Breast epithelium (tissue), 4 donors: ENCODE data around the gene CRYGS. TPM values are rescaled to one million over a fixed set of nuclear protein-coding genes. Genes with fewer than 3 reads are reported as not detected.
"Not testable (repeated sequence)": the region's sequence is repeated elsewhere in the genome, so short reads cannot be mapped to it uniquely, and the experiment has no call there.

ENCODE experiments used
- DNase-seq, 2 donors: peaks; one replicate each; pipeline ENCODE4 v3.0.0-alpha.2; 2019; ENCODE audit warnings: low spot score in 2 of 2
- H3K27ac ChIP-seq, 2 donors: fragments of 200-600 bp; sonication (generic) in 1 of 2; one replicate each; pipeline ENCODE4 v1.5.1; 2016 to 2019; ENCODE audit warnings: mild to moderate bottlenecking in 1 of 2
- H3K27me3 ChIP-seq, 2 donors: fragments of 200-600 bp; sonication (generic) in 1 of 2; one replicate each; pipeline versions ENCODE4 v1.5.1 to v1.6.0; 2017 to 2019; ENCODE audit warnings: control low read depth in 1 of 2, mild to moderate bottlenecking in 1 of 2
- H3K36me3 ChIP-seq: fragments of 200-600 bp; one replicate; pipeline ENCODE4 v1.5.1; 2019
- H3K4me1 ChIP-seq, 2 donors: fragments of 200-600 bp; sonication (generic); one replicate each; pipeline ENCODE4 v1.5.1; 2016 to 2019; ENCODE audit warnings: control low read depth in 1 of 2
- H3K4me3 ChIP-seq, 3 donors: fragments of 200-600 bp; sonication (generic); 1 replicate in 2 of 3; 2 replicates in 1 of 3; pipeline ENCODE4 v1.5.1; 2016 to 2019; ENCODE audit warnings: mild to moderate bottlenecking in 3 of 3, moderate library complexity in 2 of 3
- H3K9me3 ChIP-seq, 2 donors: fragments of 200-600 bp; sonication (generic) in 1 of 2; one replicate each; pipeline ENCODE4 v1.5.1; 2016 to 2019; ENCODE audit warnings: control low read depth in 1 of 2
- CTCF ChIP-seq, 3 donors: fragments of 450-650 bp; IDR thresholded peaks; one replicate each; pipeline ENCODE4 v1.5.1; 2016 to 2017; ENCODE audit warnings: antibody characterized with exemption in 3 of 3, mild to moderate bottlenecking in 3 of 3, moderate library complexity in 3 of 3
- POLR2A ChIP-seq: fragments of 450-650 bp; IDR thresholded peaks from one replicate; pipeline ENCODE4 v1.6.1; 2016; ENCODE audit warnings: antibody characterized with exemption, mild to moderate bottlenecking, moderate library complexity
- POLR2AphosphoS5 ChIP-seq, 3 donors: sonication (generic); formaldehyde crosslinking; IDR thresholded peaks; one replicate each; pipeline ENCODE4 v1.6.1; 2017; ENCODE audit warnings: antibody characterized with exemption in 3 of 3
- intact Hi-C: fragments of 100-400 bp; cut with DNase I; formaldehyde crosslinking; loops from one replicate; pipeline ENCODE4 v1.15.1; 2023; ENCODE audit warnings: low total_unique reads
- total RNA-seq, 3 donors: library from RNA; depleted of rRNA; stranded (reverse); fragments of >200 nt; gene quantifications; one replicate each; pipeline ENCODE4 v1.1.0, GENCODE V29; 2016

CRYGS gene
- total RNA-seq, 3 donors from 2014 or later = 3.8 to 5.9 (median 4.2) TPM

GRCh38 chr3:186589856-186590579 lies 45.8 kb upstream of the CRYGS start:
- no peaks in the 10 kb centered on the region for H3K9me3 ChIP-seq
- H3K27ac ChIP-seq = no peak overlapping the region
- no peak for TF ChIP-seq POLR2AphosphoS5 (IDR thresholded peaks at IDR 0.05)
- no peaks in the 10 kb centered on the region for H3K4me1 ChIP-seq
- H3K27me3 ChIP-seq = no peaks in the 10 kb centered on the region
- H3K36me3 ChIP-seq = no peaks in the 10 kb centered on the region
- no peak for DNase-seq
- H3K4me3 ChIP-seq = no peak overlapping the region
- intact Hi-C loops = no loop called here

- no peak overlapping the region for H3K27ac ChIP-seq
- no peaks in the 10 kb centered on the region for H3K9me3 ChIP-seq
- no peaks in the 10 kb centered on the region for H3K36me3 ChIP-seq
- no peak for DNase-seq
- no peak overlapping the region for H3K4me3 ChIP-seq
- no peaks in the 10 kb centered on the region for H3K4me1 ChIP-seq
- TF ChIP-seq POLR2AphosphoS5 (IDR thresholded peaks at IDR 0.05) (no peak), POLR2A (no peak), CTCF (IDR thresholded peaks at IDR 0.05) (no peak)
- no peaks in the 10 kb centered on the region for H3K27me3 ChIP-seq
- intact Hi-C loops = no loop called here
Observed at GRCh38 chr3:186589121-186589520, 44.9 kb upstream of the CRYGS start.

- intact Hi-C loops = no loop called here
- TF ChIP-seq POLR2AphosphoS5 (IDR thresholded peaks at IDR 0.05) (no peak), POLR2A (no peak), CTCF (IDR thresholded peaks at IDR 0.05) (no peak)
Observed at GRCh38 chr3:186588632-186589031, 44.5 kb upstream of the CRYGS start.

GRCh38 chr3:186587183-186587582 lies 43.0 kb upstream of the CRYGS start:
- TF ChIP-seq POLR2AphosphoS5 (IDR thresholded peaks at IDR 0.05) = no peak
- TF ChIP-seq POLR2A = no peak
- TF ChIP-seq CTCF (IDR thresholded peaks at IDR 0.05) = no peak
- no peaks in the 10 kb centered on the region for H3K36me3 ChIP-seq
- no peaks in the 10 kb centered on the region for H3K9me3 ChIP-seq
- H3K27ac ChIP-seq = no peak overlapping the region
- DNase-seq = no peak
- H3K4me3 ChIP-seq = no peak overlapping the region
- H3K4me1 ChIP-seq = no peaks in the 10 kb centered on the region
- intact Hi-C loops = no loop called here
- no peaks in the 10 kb centered on the region for H3K27me3 ChIP-seq

More at GRCh38 chr3:186588632-186589031, 44.5 kb upstream of the CRYGS start:
- H3K27me3 ChIP-seq = no peaks in the 10 kb centered on the region
- no peaks in the 10 kb centered on the region for H3K4me1 ChIP-seq
- H3K9me3 ChIP-seq = no peaks in the 10 kb centered on the region
- no peak overlapping the region for H3K27ac ChIP-seq
- H3K4me3 ChIP-seq = no peak overlapping the region
- DNase-seq = no peak
- no peaks in the 10 kb centered on the region for H3K36me3 ChIP-seq

- DNase-seq, H3K27me3 ChIP-seq, H3K9me3 ChIP-seq, H3K27ac ChIP-seq, H3K4me3 ChIP-seq, intact Hi-C loops, H3K36me3 ChIP-seq, H3K4me1 ChIP-seq: not testable (repeated sequence)
Observed at GRCh38 chr3:186586245-186586644, 42.1 kb upstream of the CRYGS start.

GRCh38 chr3:186583831-186584230 lies 39.7 kb upstream of the CRYGS start:
- no peaks in the 10 kb centered on the region for H3K27me3 ChIP-seq
- intact Hi-C loops = no loop called here

More at GRCh38 chr3:186583831-186584230, 39.7 kb upstream of the CRYGS start:
- Histone ChIP-seq H3K4me1 (no peaks in the 10 kb centered on the region), H3K9me3 (no peaks in the 10 kb centered on the region), H3K27ac (no peak overlapping the region), H3K4me3 (no peak overlapping the region), H3K36me3 (no peaks in the 10 kb centered on the region)
- no peak for DNase-seq
- TF ChIP-seq CTCF (IDR thresholded peaks at IDR 0.05) (no peak), POLR2A (no peak)
